Ishikawa (cell line): ENCODE measurements around the gene CNTNAP2.

Experiments used
- CEBPB ChIP-seq: IDR thresholded peaks from 2 replicates; pipeline ENCODE4 v1.6.1; 2012
- CREB1 ChIP-seq: IDR thresholded peaks from 2 replicates; pipeline ENCODE4 v1.6.1; 2012; ENCODE audit warnings: low read depth
- EGR1 ChIP-seq: IDR thresholded peaks from 2 replicates; pipeline ENCODE4 v1.6.1; 2012
- EP300 ChIP-seq: IDR thresholded peaks from 2 replicates; pipeline ENCODE4 v1.6.1; 2012; ENCODE audit warnings: borderline replicate concordance
- TAF1 ChIP-seq: IDR thresholded peaks from 2 replicates; pipeline ENCODE4 v1.6.1; 2012; ENCODE audit warnings: low read depth, mild to moderate bottlenecking
- TCF12 ChIP-seq: IDR thresholded peaks from 2 replicates; pipeline ENCODE4 v1.6.1; 2012; ENCODE audit warnings: low read depth
- YY1 ChIP-seq: IDR thresholded peaks from 2 replicates; pipeline ENCODE4 v1.6.1; 2012; ENCODE audit warnings: low read depth
- TF ChIP-seq, protein P1 (sequence below): IDR thresholded peaks from 2 replicates; pipeline ENCODE4 v1.6.1; 2012
- TF ChIP-seq, protein P2 (sequence below): IDR thresholded peaks from 2 replicates; pipeline ENCODE4 v1.6.1; 2012; ENCODE audit warnings: low read depth, mild to moderate bottlenecking

DNA sequence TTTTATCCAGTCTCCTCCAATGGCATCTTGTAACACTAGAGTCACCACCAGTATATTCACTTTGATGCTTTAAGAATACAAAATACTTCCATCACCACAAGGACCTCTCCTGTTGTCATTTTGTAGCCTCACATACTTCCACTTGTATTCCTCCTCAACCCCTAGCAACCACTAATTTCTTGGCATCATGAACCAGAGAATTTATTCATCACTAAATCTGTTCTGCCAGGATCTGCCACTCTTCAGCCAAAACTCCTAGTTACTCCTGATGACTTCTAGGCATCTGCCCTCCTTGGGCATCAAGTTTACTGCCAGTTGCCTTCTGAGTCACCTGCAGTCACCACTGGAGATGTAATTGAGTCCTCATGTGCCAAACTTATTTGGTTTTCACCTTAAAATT, 906.8 kb downstream of the CNTNAP2 start:
- TF ChIP-seq CEBPB = no peak
- TF ChIP-seq TAF1 = no peak
- TF ChIP-seq, protein P1, sequence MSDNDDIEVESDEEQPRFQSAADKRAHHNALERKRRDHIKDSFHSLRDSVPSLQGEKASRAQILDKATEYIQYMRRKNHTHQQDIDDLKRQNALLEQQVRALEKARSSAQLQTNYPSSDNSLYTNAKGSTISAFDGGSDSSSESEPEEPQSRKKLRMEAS = no peak
- TF ChIP-seq, protein P2, sequence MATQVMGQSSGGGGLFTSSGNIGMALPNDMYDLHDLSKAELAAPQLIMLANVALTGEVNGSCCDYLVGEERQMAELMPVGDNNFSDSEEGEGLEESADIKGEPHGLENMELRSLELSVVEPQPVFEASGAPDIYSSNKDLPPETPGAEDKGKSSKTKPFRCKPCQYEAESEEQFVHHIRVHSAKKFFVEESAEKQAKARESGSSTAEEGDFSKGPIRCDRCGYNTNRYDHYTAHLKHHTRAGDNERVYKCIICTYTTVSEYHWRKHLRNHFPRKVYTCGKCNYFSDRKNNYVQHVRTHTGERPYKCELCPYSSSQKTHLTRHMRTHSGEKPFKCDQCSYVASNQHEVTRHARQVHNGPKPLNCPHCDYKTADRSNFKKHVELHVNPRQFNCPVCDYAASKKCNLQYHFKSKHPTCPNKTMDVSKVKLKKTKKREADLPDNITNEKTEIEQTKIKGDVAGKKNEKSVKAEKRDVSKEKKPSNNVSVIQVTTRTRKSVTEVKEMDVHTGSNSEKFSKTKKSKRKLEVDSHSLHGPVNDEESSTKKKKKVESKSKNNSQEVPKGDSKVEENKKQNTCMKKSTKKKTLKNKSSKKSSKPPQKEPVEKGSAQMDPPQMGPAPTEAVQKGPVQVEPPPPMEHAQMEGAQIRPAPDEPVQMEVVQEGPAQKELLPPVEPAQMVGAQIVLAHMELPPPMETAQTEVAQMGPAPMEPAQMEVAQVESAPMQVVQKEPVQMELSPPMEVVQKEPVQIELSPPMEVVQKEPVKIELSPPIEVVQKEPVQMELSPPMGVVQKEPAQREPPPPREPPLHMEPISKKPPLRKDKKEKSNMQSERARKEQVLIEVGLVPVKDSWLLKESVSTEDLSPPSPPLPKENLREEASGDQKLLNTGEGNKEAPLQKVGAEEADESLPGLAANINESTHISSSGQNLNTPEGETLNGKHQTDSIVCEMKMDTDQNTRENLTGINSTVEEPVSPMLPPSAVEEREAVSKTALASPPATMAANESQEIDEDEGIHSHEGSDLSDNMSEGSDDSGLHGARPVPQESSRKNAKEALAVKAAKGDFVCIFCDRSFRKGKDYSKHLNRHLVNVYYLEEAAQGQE = no peak
- TF ChIP-seq EP300 = no peak
- TF ChIP-seq EGR1 = no peak
- TF ChIP-seq TCF12 = no peak
- no peak for TF ChIP-seq YY1
- no peak for TF ChIP-seq CREB1
